Glomerular endothelial cell (primary cell): ENCODE data around the gene HHLA2. TPM values are rescaled to one million over a fixed set of nuclear protein-coding genes. Genes with fewer than 3 reads are reported as not detected.

Source experiments
- DNase-seq: peaks from one replicate; pipeline ENCODE4 v3.0.0-alpha.2; 2011; ENCODE audit warnings: low read depth, low spot score; ENCODE audit errors: extremely low read depth
- total RNA-seq: library from RNA; depleted of rRNA; stranded (reverse); fragments of >200 nt; gene quantifications from 2 replicates; pipeline ENCODE4 v1.2.3, GENCODE V29; 2015

Gene HHLA2
- total RNA-seq, 1 donor from 2014 or later = not detected

DNA sequence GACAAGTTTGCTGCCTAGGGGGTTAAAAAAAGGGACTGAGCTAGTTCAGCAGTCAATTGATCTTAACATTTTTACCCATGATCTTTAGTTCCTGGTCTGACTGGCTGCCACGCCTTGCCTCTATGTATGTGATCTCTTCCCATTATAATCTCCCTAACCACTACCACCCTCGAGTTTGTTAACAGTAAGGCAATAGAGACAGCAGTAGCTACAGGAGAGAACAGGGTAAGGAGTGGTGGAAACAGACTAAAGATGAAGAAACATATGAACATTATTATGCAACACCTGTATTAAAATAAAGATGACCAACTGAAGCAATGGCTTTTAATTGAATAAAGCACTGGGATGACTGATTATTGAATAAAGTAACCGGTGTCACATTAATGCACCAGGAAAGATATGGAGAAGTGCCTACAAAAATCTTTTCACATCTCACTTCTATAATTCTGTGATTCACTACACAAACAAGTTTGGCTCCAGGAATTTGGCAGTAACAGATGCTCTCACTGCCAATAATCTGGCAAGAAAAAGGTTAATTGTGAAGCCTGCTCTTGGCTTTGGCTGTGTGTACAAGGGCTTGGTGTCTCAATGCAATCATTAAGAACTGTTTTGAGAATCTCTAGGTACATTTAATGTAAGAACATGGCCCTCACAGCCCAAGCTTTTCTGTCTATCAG lies 95.7 kb downstream of the HHLA2 start:
- DNase-seq = no peak

DNA sequence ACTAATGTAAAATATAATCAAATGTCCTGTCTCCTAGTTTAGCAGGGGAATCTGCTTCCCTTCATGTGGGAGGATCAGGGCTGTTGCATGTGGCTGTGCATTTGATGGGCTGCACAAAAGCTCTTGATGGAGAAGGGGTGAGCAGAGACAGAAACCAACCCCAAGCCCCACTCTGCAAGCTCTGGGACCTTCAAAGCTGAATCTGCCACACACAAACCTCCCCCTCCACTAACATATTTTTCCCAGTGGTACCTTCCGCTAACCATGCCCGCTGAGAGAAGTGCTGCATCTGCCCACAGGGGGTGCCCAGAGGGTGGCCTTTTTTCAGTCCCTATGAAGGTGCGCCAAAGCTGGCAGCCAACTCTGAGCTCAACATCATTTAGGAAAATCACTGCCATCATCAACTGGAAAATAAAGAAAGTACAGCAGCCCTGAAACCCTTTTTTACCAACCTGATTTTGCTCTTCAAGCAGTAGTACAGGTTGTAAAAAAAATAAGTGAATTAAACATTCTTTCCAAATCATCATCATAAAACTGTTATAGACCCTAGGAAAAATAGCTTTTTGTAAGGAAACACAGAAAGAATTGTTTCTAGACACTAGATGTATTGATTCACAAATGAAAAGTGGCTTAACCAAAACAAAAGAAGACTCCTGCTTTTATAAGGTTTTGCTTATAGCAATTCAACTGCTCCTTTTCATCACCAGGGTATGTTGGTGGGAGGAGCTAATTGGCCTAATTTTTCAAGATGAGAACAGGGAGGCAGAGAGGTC lies 97.0 kb downstream of the HHLA2 start:
- DNase-seq = no peak

DNA sequence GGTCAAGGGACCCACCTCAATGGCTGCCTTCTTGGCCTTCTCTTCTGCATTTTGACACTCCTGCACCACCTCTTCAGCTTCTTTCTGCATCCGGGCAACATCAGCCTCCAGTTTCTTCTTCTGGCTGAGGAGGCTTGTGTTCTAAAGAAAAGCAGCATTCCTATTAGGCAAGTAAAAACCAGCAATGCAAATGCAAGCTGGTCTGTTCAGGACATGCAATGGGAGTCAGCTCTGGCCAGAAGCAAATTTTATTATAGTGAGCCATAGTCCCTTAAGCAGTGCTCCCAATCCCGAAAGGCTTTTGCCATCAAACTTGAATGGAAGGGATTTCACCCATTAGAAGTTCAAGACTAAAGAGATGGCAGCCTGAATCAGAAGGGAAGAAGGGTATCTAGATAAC lies 97.7 kb downstream of the HHLA2 start:
- no peak for DNase-seq

DNA sequence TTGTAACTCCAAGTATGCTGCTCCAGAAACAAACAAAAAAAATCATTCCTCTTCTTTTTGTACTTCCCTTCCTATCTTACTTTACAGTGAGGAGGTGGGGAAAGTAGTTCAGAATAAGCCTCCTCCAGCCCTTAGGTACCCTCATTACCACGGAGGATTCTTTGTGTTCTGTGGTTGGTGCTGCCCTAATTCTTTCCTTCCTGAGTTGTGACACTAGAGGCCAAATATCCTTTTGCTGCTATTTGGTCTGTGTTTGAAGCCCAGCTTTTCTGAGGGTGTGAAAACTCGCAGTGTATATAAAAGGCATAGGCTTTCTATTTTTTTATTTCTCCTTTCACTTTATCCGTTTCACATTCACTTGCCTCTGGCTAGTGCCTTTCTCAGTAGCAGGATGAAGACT lies 98.2 kb downstream of the HHLA2 start:
- no peak for DNase-seq

DNA sequence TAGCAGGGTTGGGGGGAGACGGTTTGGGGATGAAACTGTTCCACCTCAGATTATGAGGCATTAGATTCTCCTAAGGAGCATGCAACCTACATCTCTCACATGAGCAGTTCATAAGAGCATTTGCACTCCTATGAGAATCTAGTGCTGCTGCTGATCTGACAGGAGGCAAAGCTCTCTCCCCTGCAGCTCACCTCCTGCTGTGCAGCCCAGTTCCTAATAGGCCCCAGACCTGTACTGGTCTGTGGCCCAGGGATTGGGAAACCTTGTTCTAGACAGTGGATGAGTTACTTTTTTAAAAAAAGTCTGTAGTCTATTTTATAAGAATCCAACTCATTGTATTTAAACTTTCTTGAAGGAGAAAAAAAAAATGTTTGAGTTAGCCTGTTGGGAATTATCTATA lies 100.0 kb downstream of the HHLA2 start:
- no peak for DNase-seq

DNA sequence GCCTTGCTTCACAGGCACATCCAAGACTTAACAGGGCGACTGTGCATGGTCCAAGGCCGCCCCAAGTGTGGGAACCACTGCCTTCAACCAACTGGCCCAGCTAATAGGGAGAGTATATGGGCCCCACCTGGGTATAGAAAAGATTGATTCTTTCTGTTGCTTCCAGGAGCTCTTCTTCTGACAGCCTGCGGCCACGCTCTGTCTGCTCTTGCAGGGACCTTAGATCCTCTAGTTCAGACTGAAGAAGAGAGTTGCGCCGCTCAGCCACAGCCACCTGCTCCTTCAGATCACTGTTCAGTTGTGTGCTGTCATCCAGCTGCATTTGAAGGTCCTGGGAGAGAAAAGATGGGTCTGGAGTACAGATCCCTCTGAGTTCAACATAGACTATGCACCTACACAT lies 102.2 kb downstream of the HHLA2 start:
- DNase-seq = no peak

DNA sequence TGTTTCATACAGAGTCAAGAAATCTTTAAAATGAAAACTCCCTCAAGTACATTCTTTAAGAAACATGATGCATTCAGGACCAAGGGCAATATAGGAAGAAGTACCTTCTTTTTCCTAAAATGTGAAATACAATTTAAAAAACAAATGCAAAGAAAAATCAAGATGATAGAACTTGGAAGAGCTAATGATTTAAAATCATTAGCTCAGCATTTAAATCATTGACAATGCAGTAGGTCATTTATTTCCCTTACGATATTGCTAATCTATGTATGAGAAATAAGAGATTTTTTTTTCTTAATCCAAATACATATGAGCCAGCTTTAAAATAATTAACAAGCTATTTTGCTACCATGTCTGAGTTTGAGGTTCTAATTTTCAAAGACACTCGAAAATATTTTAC lies 105.5 kb downstream of the HHLA2 start:
- DNase-seq = no peak

DNA sequence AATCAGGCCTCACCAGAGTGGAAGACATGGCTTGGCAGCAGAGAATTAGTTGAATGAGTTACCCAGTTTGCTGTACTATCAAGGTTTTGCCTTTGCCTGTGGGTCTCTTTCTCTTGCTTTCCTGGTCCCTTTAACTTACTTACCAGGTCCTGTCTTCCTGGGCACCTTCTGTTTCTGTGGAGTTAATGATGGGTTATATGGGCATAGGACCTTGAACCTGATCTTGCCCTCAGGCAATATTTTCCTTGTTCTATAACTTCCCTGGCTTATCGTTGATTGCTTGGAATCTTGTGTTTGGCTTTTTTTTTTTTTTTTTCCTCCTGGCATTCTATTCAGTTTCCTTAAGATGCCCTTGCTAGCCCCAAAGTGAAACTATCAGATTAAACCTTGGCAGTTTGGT lies 106.8 kb downstream of the HHLA2 start:
- no peak for DNase-seq

DNA sequence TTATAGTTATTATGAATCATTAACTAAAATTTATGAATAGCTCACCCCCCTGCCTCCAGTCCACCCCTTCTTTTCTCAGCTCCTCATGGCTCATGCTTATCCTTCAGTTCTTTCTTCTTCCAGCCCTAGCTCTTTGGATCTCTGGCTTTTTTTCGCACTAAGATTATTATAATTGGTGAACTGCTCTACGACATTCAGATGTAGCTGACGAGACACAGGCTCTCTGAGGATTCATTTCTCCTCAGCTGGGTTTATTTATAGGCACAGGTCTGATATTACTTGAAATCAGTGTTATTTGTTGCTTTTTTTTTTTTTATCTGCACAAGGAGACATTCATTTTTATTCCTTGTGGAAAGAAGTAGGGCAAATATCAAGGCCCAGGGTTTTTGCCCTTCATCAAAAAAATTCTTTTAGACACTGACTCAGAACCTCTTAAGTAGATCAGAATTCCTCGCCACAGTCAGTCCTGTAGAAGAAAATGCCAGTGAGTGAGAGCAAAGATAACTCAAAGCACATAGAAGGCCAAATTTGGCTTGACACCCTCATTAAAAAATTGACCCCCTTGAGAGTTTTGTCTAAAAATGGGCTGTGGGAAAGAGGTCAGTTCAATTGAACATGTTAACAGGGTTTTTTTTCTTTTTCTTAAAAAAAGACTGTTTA lies 107.5 kb downstream of the HHLA2 start:
- no peak for DNase-seq

DNA sequence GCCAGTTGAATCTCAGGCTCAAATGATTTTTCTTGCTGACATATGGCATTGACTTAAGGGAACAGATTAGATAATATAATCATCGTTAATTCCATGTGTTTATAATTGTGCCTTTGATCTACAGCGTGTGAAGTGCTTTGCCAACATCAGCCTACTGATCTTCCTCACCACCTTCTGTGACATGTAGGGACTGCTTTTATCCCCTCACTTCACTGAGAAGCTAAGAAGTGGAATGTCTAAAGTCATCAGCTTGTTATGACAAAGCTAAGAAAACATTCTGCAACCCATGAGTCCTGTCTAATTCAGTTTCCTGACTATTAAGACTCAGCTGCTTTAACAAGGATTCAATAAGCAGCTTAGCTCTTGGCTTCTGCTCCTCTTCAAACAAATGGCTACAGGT lies 108.0 kb downstream of the HHLA2 start:
- no peak for DNase-seq

DNA sequence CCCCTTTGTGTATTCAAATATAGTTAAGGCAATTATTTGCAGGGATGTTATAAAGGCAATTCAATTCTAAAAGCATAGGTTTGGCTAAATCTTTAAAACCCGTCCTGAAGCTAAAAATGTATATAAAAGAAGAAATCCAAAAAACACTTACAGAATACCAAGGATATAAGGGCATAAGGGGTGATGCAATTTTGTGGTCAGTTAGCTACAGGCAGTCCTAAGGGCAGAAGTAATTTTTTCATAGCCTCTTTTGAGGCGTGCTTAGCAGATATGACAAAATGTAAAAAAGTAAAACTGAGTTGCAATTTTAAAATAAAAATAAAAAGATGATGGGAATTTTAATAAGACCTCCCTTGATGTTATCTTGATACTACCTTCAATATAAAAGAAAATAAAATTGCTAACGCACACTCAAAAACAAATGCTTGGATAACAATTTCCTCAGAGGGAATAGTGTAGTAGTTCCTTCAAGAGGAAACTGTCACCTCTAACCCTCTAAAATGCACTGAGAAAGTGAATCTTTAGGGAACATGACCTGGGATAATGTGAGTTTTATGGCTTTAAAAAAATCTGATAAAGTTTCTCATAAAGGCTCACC lies 109.8 kb downstream of the HHLA2 start:
- DNase-seq = no peak

DNA sequence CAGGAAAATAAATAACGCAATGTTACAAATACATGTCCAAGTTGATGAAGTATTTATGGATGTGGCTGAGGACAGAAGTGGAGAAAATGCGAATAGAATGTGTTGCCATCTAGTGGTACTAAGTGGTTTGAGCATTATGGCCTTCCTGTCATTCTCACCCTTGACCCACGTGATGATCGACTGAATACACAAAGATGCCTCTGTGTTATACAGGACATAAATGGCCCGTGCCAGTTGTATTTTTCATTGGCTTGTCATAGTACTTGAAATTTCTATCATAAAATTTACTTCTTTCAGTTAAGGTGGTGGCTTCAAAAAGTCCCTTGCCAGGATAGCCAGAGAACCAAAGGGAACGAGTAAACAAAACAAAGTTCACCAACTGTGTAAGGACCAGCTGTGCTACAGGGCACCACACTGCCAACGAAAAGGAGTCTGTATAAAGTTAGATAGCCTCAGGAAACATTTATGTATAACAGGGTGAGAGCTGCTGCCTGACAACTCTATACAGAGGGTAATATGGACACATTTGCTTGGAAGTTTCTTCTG lies 110.4 kb downstream of the HHLA2 start:
- DNase-seq = peak; percentile 65

DNA sequence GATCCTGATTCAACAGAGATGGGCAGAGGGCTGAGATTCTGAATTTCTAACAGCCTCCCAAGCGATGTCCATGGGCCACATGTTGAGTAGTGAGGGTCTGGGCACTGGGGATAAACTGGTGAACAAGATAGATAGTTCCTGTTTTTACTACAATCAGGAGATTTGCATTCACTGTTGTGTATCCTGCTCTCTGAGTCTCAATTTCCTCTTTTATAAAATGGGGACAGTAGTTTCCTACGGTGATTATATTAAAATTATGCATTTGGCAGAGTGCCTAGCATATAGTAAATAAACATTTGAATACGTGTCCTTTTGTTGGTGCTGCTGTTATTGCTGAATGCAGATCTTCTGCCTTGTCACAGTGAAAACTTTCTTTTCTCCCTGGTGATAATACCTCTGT lies 111.5 kb downstream of the HHLA2 start:
- no peak for DNase-seq

DNA sequence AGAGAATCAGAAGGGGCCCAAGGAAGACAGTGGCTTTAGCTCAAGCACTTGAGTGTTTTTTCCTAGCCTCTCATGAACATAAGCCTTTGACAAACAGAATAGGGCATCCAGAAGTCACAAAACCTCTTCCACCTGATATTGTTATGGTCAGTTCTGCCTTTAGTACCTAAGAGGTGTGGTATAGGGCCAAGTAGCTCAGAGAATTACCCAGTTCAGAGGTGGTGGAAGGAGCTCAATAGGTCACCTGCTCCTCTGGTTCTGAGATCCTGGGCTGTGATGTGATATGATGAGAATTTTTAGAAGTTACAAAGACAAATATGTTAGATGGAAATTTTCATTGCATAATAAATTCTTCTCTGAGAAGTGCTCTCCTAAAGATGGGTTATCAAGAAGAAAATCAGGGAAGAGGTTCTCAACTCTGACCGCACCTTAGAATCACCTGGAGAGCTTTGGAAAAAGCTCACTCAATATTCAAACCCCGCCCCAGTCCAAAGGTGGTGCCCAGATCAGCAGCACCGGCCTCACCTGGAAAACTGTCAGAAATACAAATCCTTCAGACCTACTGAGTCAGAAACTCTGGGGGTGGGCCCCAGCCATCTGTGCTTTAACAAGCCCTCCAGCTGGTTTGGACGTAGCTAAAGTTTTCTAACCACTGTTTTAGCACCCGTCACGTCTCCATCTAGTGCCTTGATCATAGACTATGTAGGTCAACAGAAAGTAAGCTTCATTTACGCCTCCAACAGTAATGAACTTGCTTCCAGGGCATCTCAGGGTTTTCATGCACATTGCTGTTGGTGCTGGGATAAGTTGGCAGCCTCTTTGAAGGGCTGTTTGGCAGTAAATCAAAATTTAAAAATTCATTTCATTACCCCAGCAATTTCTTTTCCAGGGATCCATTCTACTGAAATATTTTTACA lies 112.8 kb downstream of the HHLA2 start:
- DNase-seq = no peak

DNA sequence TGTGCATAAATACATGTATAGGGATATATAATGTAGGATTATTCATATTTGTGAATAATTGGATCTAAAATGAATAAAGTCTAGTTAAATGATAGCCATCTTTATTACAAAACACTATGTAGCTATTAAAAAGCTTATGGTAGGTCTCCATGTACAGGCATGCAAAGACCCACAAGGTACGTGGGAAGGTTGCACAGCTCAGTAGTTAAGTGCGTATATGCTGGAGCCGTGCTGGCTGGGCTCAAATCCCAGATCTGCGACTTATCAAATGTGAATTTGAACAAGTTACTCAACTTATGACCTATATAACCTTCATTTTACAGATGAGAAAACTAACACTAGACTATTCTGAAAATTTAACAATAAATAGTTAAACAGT lies 113.4 kb downstream of the HHLA2 start:
- DNase-seq = no peak

DNA sequence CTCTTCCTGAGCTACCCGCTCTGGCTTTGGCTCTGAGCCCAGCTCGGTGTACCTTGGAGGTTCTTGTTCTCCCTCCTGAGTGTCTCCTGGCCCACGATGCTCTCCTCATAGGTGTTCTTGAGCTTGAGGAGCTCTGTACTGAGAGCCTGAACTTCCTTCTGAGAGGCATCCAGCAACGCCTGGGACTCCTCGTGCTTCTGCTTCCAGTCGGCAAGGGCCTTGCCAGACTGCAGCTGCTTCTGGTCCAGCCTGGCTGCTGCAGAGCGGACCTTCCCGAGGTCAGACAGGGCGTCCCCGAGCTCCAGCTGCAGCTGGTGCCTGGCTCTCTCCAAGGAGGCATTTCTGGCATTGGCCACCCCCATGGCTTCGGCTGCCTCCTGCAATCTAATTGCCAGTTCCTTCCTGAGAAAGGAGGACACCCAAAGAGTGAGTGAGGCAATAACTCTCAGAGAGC lies 114.2 kb downstream of the HHLA2 start:
- DNase-seq = no peak

DNA sequence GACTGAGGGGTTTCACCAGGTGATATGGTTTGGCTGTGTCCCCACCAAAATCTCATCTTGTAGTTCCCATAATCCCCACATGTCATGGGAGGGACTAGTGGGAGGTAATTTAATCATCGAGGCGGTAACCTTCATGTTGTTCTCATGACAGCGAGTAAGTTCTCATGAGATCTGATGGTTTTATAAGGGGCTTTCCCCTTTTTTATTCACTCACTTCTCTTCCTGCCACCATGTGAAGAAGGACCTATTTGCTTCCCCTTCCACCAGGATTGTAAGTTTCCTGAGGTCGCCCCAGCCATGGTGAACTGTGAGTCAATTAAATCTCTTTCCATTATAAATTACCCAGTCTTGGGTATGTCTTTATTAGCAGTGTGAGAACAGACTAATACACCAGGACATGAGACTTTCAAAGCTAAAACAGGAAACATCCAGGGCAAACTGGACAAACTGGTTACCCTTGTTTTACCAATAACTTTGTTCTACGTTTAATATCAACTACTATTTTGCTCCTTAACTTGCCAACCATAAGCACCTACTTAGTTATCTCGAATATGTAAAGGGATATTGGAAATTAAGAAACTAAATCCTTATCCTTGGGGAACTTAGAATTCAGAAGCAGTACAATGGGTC lies 115.9 kb downstream of the HHLA2 start:
- DNase-seq = no peak

DNA sequence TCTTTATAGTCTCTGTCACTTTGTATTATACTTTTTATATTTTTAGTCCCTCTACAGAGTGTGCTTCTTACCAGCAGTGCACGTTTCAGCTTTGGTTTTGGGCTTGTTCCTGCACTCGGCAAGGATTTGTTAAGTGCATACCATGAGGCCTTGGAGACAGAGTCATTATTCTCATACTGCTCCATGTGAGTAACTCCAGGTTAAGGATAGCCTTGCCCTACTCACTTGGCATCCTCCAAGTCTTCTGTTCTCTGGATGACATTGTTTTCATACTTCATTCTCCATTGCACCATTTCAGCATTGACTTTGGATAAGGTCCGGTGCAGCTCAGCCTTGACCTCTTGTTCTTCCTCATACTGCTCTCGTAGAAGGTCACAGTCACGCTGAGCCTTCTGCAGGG lies 117.7 kb downstream of the HHLA2 start:
- DNase-seq = no peak

DNA sequence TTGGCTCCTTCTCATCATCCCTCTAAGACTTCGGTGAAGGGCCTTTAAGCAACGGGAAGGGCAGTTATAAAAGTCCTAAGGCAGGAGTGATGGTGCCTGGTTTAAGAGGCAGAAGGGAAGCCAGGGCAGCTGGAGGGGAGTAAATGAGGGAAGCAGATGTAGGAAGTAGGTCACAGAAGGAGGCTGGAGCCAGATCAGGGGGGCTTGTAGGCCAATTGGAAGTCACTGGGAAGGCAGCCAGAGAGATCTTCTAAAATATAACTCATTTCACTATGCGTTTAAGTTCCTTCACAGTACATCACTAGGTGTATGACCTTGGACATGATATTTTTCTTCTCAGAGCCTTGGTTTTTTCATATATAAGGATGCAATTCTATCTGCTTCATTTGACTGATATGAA lies 119.3 kb downstream of the HHLA2 start:
- DNase-seq = no peak
